NCI-H526 treated with DMSO at 0.1 percent for 48 hours (cell line): ENCODE results near the gene AHNAK2.
"Not testable (repeated sequence)": the region's sequence is repeated elsewhere in the genome, so short reads cannot be mapped to it uniquely, and the experiment has no call there.

ENCODE experiments used
- DNase-seq: peaks from one replicate; lab custom pipeline; 2025; lab: John Stamatoyannopoulos, UW

The AHNAK2 gene

GRCh38 chr14:104898195-104898558, 80.0 kb downstream of the AHNAK2 start:
- DNase-seq, result no peak

- DNase-seq, result no peak
Measured at GRCh38 chr14:104897330-104898194, 80.6 kb downstream of the AHNAK2 start.

GRCh38 chr14:104895786-104896661, 82.2 kb downstream of the AHNAK2 start:
- DNase-seq, result no peak

GRCh38 chr14:104895207-104895785, 82.9 kb downstream of the AHNAK2 start:
- no peak for DNase-seq

GRCh38 chr14:104894331-104895206, 83.6 kb downstream of the AHNAK2 start:
- no peak for DNase-seq

GRCh38 chr14:104893435-104894207, 84.6 kb downstream of the AHNAK2 start:
- DNase-seq, result peak; percentile 5

GRCh38 chr14:104892531-104893434, 85.4 kb downstream of the AHNAK2 start:
- DNase-seq, result no peak

- DNase-seq, result no peak
Measured at GRCh38 chr14:104891664-104892530, 86.3 kb downstream of the AHNAK2 start.

GRCh38 chr14:104891121-104891551, 87.0 kb downstream of the AHNAK2 start:
- DNase-seq, result no peak

- DNase-seq, result not testable (repeated sequence)
Measured at GRCh38 chr14:104890292-104890691, 87.9 kb downstream of the AHNAK2 start.

GRCh38 chr14:104889375-104889757, 88.8 kb downstream of the AHNAK2 start:
- DNase-seq, result no peak

GRCh38 chr14:104888489-104889374, 89.4 kb downstream of the AHNAK2 start:
- no peak for DNase-seq

- DNase-seq, result no peak
Measured at GRCh38 chr14:104887623-104888488, 90.3 kb downstream of the AHNAK2 start.
